ENCODE measurements around the gene NDST1. TPM values are rescaled to one million over a fixed set of nuclear protein-coding genes. Genes with fewer than 3 reads are reported as not detected.

Gene NDST1
- total and polyA plus RNA-seq, 2 of the 8 experiments (the other 6 are each of a cell fraction or from before 2014, with no cell fraction given) = 27.0 to 72.0 TPM

DNA sequence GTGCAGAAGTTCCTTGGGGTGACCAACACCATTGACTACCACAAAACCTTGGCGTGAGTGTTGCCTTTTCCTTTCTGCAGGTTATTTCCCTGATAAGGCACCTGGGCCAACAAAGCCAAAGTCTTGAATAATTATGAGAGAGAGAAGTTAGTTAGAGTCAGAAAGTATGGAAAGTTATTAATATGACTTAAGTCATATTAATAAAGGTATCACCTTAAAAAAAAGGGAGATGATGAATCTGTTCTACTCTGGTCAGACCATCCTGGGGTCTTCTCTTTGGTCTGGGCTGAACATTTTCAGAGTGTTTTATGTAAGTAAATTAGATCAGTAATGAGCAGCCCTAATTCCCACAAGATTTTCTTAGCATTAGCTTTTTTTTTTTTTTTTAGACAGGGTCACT is 41.8 kb downstream of the NDST1 start (continued):
- TF ChIP-seq EGR1 (IDR thresholded peaks at IDR 0.05; ENCODE audit: borderline replicate concordance, low read depth, low read length) (no peak), POLR2AphosphoS5 (IDR thresholded peaks at IDR 0.05; ENCODE audit: low read depth, low read length) (no peak), ATF2 (IDR thresholded peaks at IDR 0.05; ENCODE audit: low read length) (no peak), TBP (IDR thresholded peaks at IDR 0.05; ENCODE audit: low read depth, low read length) (no peak), ASH2L (IDR thresholded peaks at IDR 0.05; ENCODE audit: low read length) (no peak), KDM5A (IDR thresholded peaks at IDR 0.05; ENCODE audit: low read length) (no peak)
